Measurements from ENCODE around the gene EFNB1. TPM values are rescaled to one million over a fixed set of nuclear protein-coding genes. Genes with fewer than 3 reads are reported as not detected.

Gene EFNB1
- total RNA-seq, 2 experiments from 2014 or later = 1.8 to 1.9 TPM

GRCh38 chrX:68853665-68854251, 24.9 kb downstream of the EFNB1 start:
- Histone ChIP-seq H3K79me2 (ENCODE audit: insufficient read depth, low read depth, low read length) (no peaks in the 10 kb centered on the region), H3K9me3 (ENCODE audit: low read length) (no peaks in the 10 kb centered on the region), H3K4me1 (ENCODE audit: insufficient read depth, low read length, poor library complexity, severe bottlenecking) (no peaks in the 10 kb centered on the region), H2AFZ (ENCODE audit: low read length) (no peak overlapping the region), H3K36me3 (ENCODE audit: insufficient read depth, low read length) (no peaks in the 10 kb centered on the region), H3K27ac (ENCODE audit: low read depth, low read length, poor library complexity, severe bottlenecking) (no peak overlapping the region), H3K4me2 (ENCODE audit: low read length) (no peak overlapping the region), H3K4me3 (ENCODE audit: low read depth, low read length, poor library complexity, severe bottlenecking) (no peak overlapping the region), H4K20me1 (ENCODE audit: insufficient read depth, low read length) (no peaks in the 10 kb centered on the region), H3K9me2 (ENCODE audit: insufficient read depth, low read length) (no peaks in the 10 kb centered on the region)
- no peak for TF ChIP-seq CTCF (conservative IDR thresholded peaks at IDR 0.05; ENCODE audit: low read length)
- TF ChIP-seq EZH2phosphoT487 (IDR thresholded peaks at IDR 0.05; ENCODE audit: borderline replicate concordance, low read depth, low read length) = no peak
- no TSS peak for BruUV-seq (replicated peaks)
- ChIA-PET POLR2A (no interaction called here), CTCF (ENCODE audit: unreplicated experiment) (no interaction called here)
- no peak for DNase-seq (ENCODE audit: low spot score)
- intact Hi-C loops (cut with micrococcal nuclease; ENCODE audit: unreplicated experiment) = no loop called here

GRCh38 chrX:68865300-68865699, 36.5 kb downstream of the EFNB1 start:
- H3K4me3 ChIP-seq (ENCODE audit: low read depth, low read length, poor library complexity, severe bottlenecking) = no peak overlapping the region
- intact Hi-C loops (cut with micrococcal nuclease; ENCODE audit: unreplicated experiment) = no loop called here
- POLR2A ChIA-PET = interaction anchor here (0.7 kb wide), 1 partner anchor 28 kb away, joined by 3 read pairs; no protein-coding TSS in a partner anchor
- DNase-seq (ENCODE audit: low spot score) = no peak
- no peaks in the 10 kb centered on the region for H3K9me2 ChIP-seq (ENCODE audit: insufficient read depth, low read length)
- TF ChIP-seq EZH2phosphoT487 (IDR thresholded peaks at IDR 0.05; ENCODE audit: borderline replicate concordance, low read depth, low read length) = no peak
- no peak for TF ChIP-seq CTCF (conservative IDR thresholded peaks at IDR 0.05; ENCODE audit: low read length)
- no TSS peak for BruUV-seq (replicated peaks)
- no peaks in the 10 kb centered on the region for H3K9me3 ChIP-seq (ENCODE audit: low read length)
- no peaks in the 10 kb centered on the region for H3K36me3 ChIP-seq (ENCODE audit: insufficient read depth, low read length)
- CTCF ChIA-PET (ENCODE audit: unreplicated experiment) = no interaction called here
- H4K20me1 ChIP-seq (ENCODE audit: insufficient read depth, low read length) = no peaks in the 10 kb centered on the region
- H3K27ac ChIP-seq (ENCODE audit: low read depth, low read length, poor library complexity, severe bottlenecking) = no peak overlapping the region
- H2AFZ ChIP-seq (ENCODE audit: low read length) = no peak overlapping the region
- no peaks in the 10 kb centered on the region for H3K4me1 ChIP-seq (ENCODE audit: insufficient read depth, low read length, poor library complexity, severe bottlenecking)
- no peaks in the 10 kb centered on the region for H3K79me2 ChIP-seq (ENCODE audit: insufficient read depth, low read depth, low read length)
- H3K4me2 ChIP-seq (ENCODE audit: low read length) = no peak overlapping the region

GRCh38 chrX:68865926-68866325, 37.1 kb downstream of the EFNB1 start:
- POLR2A ChIA-PET = no interaction called here
- Histone ChIP-seq H3K4me2 (ENCODE audit: low read length) (no peak overlapping the region), H4K20me1 (ENCODE audit: insufficient read depth, low read length) (no peaks in the 10 kb centered on the region), H3K9me2 (ENCODE audit: insufficient read depth, low read length) (no peaks in the 10 kb centered on the region), H3K79me2 (ENCODE audit: insufficient read depth, low read depth, low read length) (no peaks in the 10 kb centered on the region), H3K9me3 (ENCODE audit: low read length) (no peaks in the 10 kb centered on the region), H2AFZ (ENCODE audit: low read length) (no peak overlapping the region), H3K4me1 (ENCODE audit: insufficient read depth, low read length, poor library complexity, severe bottlenecking) (no peaks in the 10 kb centered on the region), H3K36me3 (ENCODE audit: insufficient read depth, low read length) (no peaks in the 10 kb centered on the region), H3K27ac (ENCODE audit: low read depth, low read length, poor library complexity, severe bottlenecking) (no peak overlapping the region), H3K4me3 (ENCODE audit: low read depth, low read length, poor library complexity, severe bottlenecking) (no peak overlapping the region)
- CTCF ChIA-PET (ENCODE audit: unreplicated experiment) = no interaction called here
- no peak for DNase-seq (ENCODE audit: low spot score)
- TF ChIP-seq EZH2phosphoT487 (IDR thresholded peaks at IDR 0.05; ENCODE audit: borderline replicate concordance, low read depth, low read length) (no peak), CTCF (conservative IDR thresholded peaks at IDR 0.05; ENCODE audit: low read length) (no peak)
- intact Hi-C loops (cut with micrococcal nuclease; ENCODE audit: unreplicated experiment) = no loop called here
- BruUV-seq (replicated peaks) = no TSS peak

Data from OCI-LY7 (cell line).